ENCODE results near the gene RPH3AL.

Gene RPH3AL, protein sequence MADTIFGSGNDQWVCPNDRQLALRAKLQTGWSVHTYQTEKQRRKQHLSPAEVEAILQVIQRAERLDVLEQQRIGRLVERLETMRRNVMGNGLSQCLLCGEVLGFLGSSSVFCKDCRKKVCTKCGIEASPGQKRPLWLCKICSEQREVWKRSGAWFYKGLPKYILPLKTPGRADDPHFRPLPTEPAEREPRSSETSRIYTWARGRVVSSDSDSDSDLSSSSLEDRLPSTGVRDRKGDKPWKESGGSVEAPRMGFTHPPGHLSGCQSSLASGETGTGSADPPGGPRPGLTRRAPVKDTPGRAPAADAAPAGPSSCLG

DNA sequence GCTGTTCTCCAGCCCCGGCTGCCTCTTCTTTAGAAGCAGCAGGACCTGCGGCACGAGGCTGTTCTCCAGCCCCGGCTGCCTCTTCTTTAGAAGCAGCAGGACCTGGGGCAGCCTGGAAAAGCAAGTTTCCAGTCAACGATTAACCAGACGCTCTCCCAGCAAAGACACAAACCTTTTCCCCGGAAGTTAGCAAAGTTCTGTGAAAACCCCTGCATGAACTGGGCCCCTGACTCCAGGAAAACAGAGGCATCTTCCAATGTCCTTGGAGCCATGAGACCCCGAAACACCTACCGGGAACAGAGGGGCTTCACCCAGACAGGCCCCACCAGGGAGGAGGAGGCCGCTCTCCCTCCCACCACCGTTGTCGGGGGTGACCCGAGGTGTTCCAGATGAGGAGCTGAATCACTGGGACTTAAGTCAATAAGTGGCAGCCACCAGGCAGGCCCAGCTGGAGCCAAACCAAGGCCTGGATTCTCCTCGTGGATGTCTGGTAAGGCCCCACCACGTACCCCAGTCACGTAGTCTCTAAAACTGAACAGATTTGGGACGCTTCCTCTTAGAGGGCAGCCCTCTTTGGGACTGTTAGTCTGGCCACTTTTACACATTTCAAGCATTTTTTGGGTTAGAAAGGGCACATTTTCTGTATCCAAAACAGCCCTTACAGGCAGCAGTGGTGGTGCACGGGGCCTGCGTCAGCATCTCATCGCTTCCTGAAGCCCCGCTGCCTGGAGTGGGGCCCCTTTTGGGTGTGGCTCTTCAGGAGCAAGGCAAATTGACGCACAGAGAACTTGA, at the start of gene RPH3AL:
TSS of gene RPH3AL (minus strand) at position 387 of the 792 bp plus-strand sequence. CDS start 25,264 bp downstream, outside the sequence.
- no peak for DNase-seq

- no peak for DNase-seq
Observed at GRCh38 chr17:400257-400656, 47.6 kb upstream of the RPH3AL start.

DNA sequence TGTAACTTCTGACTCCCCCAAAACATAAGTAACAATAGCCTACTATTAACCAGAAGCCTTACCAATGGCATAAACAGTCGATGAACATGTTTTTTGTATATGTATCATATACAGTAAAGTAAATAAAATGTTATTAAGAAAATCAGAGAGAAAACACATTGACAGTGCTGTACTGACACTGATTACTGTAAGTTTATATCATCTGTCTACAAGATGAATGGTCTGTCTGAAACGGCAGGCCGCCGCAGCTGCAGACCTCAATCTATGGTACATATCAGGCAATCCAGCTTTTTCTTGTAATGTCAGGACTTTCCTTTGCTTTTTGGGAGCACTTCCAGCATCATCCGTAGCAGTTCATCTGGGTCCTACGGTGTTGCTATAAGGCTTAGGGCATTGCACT, 44.2 kb upstream of the RPH3AL start:
- no peak for DNase-seq

GRCh38 chr17:395974-396373, 43.4 kb upstream of the RPH3AL start:
- no peak for DNase-seq

DNA sequence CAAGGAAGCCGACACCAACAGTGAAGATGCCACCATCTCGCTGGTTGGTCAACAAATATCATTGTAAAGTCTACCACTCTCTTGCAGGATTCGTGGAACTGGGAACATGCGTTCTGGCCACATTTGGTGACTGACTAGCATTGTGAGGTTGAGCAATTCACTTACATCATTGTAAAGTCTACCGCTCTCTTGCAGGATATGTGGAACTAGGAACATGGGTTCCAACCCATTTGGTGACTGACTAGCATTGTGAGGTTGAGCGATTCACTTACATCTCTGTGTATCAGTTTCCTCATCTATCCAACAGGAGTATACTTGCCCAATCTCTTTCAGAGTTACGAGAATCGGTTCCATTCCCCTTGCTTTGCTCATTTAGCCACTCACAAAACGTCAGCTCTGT, 42.6 kb upstream of the RPH3AL start:
- DNase-seq, result no peak

- DNase-seq, result no peak
Observed at GRCh38 chr17:394718-395095, 42.1 kb upstream of the RPH3AL start.

DNA sequence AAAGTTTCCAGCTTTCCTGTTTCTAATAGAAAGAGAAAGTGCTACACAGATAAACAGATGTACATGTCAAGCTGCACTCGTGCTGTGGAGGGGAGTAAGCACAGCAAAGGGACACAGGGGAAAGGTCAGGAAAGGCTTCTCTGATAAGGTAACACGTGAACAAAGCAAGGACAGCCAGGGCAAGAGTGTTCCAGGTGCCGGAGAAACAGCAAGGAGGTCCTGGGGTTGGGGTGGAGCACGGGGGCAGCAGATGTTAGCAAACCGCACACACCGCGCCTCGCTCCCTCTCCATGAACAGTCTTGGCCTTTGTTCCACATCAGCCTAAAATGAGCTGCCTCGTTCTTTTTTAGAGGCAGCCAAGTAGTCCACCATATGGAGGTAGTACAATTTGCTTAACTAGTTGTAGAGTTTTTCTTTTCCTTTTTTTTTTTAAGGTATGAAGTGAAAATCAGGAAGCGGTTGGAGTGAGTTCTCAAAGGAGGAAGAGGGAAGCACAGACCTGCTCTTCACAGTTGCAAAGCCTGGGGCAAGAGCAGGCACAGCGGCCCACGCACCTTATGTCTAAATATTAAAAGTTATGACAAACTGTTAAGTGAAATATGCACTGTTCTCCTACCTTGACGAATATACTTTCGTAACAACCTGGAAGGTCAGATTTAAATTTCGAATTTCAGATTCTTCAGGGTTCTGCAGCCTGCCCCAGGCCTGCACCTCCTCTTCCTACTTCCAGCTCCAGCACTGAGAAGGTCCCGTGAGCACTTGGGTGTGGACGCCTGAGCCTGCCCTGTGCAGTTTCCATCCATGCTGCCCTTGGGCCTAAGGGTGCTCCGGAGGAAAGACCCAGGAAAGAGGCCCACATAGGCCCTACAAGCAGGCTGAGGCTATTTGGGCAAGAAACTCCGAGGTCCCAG, 41.5 kb upstream of the RPH3AL start:
- no peak for DNase-seq

DNA sequence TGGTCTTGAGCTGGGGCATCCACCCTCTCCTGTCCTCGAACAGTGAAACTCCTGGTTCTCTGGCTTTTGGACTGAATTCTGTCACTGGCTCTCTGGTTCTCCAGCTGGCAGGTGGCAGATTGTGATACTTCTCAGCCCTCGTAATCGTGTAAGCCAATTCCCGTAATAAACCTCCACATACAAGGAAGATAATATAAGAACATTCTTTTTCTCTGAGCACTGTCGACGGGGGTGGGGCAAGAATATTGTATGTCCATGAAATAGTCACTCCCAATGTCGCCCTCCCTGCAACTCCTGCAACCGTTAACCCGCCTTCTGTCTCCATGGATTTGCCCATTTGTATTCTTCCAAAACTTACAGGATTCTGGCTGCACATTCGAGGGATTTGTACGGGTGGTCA, 39.2 kb upstream of the RPH3AL start:
- DNase-seq, result no peak

- DNase-seq, result no peak
Observed at GRCh38 chr17:390025-390424, 37.4 kb upstream of the RPH3AL start.

- no peak for DNase-seq
Observed at GRCh38 chr17:388087-388486, 35.5 kb upstream of the RPH3AL start.

GRCh38 chr17:386141-386876, 33.7 kb upstream of the RPH3AL start:
- peak; percentile 41 to 66 (median 50) for DNase-seq

GRCh38 chr17:385836-386140, 33.2 kb upstream of the RPH3AL start:
- no peak for DNase-seq

DNA sequence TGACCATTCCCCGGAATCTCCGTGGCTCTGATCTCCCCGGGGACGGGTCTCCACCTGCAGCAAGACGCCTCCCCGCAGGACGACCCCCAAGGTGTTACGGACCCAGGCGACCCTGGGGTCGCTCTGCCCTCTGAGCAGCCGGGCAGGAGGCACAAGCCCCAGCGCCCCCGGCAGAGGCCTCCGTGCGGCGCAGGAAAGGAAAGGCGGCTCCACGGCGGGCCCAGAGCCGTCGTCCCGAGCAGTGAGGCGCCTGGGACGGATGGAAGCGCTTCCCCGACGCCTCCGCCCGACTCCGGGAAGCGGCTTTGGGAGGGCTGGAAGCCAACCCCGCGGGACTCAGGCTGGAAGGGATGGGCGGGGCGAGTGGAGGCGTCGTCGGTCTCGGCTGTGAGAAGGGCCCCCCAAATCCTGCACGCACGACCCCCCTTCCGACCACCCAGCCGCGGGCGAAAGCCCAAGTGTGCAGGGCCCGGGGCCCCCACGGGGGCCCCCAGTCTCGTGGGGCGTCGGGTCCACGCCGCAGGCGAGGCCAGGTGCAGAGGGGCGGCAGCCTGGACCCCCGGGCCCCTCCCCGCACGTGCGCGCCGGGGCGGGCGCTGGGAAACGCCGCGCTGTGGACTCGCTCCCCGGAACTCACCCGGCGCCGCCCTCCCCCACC, 32.7 kb upstream of the RPH3AL start:
- peak in 1 of 4 experiments; percentile 11 for DNase-seq

DNA sequence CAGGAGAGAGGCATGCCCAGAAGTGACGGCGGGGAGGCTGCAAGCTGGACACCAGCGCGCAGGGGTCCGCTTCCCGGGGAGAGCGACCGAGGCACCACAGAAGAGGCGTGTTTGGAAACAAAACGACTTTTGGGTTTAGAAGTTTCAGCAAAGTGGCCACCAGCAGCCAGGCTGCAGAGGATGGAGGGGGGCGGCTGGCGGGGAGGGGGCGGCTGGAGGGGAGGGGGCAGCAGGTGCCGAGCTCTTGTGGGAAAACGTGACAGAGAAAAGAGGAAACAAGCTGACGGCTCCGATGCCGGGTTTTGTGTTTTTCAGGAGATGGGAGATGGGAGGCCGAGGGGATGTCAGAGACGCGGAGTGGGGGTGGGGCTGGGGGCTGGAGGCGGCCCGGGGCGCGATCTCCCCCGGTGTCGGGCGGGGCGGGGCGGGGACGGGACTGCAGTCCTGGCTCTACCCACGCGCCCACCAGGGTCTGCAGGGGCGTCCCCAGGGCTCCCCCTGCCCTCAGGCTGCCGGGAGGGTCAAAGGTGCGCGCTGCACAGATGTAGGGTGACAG, 32.1 kb upstream of the RPH3AL start:
- no peak for DNase-seq

GRCh38 chr17:383771-384621, 31.4 kb upstream of the RPH3AL start:
- DNase-seq, result no peak

- DNase-seq, result no peak
Observed at GRCh38 chr17:382644-383533, 30.3 kb upstream of the RPH3AL start.

DNA sequence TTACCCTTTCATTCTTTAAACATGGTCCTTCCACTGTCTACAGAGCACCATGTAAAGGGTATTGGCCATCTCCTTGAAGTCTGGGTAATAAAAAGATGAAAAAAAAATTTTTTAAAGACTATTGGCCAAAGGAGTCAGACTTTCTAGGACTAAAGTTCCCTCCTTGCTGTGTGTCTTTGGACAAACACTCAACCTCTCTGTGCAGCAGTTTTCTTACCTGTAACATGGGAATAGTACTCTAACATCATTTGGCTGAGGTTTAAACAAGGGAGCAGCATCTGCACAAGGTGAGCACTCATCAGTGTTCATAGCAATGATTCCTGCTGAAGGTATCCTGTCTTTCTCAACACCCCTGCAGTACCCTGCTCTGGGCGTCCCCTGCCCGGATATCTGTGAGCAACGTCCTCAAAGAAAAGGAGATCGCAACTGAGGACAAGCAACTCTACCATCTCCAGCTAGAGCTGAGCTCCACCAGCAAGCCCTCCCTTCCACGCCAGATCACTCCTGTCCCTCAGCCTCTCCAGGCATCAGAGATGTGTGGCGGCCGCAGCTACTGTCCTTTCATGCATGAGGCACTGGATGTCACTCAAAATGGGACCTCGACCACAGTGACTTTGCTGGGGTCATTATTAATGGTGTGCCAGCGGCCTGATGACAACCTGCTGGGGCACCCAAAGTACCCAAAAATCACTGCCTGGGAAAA, 29.5 kb upstream of the RPH3AL start:
- no peak for DNase-seq

DNA sequence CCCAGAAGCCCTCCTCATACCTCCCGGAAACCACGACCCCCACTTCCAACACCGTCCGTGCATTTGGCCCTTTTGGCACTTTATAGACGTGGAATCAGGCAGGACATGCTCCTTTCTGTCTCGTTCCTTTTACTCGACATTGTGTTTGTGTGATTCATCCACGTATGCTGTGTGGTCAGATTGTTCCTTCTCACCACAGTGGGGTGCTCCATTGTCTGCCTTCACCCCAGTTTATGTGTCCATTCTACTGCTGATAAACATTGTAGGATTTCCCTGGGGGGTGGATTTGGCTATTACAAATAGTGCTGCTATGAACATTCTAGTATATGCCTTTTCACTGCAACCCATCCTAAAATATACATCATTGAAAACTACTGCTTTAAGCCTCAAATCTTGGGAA, 28.9 kb upstream of the RPH3AL start:
- no peak for DNase-seq
